ENCODE measurements around the gene PRKCE.
A peak's percentile ranks its signal among the peaks of the same experiment; 100 is the strongest.
"Not testable (repeated sequence)": the region's sequence is repeated elsewhere in the genome, so short reads cannot be mapped to it uniquely, and the experiment has no call there.

The PRKCE gene

GRCh38 chr2:45670646-45671045 is 19.2 kb downstream of the PRKCE start:
- DNase-seq = no peak

- no peak for DNase-seq
Measured at GRCh38 chr2:45672138-45672537, 20.7 kb downstream of the PRKCE start.

DNA sequence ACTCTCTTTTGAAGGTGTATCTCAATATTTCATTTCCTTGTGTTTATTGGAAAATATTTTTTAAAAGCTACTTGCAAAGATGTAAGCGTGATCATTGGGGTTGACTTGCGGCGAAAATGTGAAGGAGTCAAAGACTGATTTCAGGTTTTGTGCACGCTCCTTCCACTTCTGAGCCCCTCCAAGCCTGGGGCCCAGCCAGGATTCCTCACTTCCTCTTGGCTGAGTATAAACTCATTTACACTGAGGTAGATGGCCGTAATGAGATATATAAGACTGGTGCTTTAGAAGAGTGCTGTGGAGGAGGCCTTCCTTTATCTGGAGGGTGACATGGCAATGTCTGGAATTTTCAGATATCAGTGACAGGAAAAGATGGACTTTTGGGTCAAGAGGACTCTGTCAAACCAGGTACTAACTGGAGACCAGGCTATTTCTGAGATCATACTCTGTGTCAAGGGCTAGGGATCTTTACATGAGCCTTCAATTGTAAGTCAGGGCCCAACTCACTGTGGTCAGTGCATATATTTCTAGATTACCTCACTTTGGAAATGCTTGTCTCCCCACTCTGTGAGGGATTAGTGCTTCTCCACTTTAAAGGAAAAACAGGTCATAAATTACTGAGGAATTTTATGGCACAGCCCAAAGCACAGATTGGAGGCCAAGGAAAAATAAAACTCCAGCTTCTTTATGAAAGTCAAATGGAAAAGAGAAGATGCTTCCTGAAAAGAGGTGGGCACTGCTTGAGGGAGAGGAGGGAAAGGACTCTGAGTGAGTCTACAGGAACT is 22.8 kb downstream of the PRKCE start:
- DNase-seq = no peak

DNA sequence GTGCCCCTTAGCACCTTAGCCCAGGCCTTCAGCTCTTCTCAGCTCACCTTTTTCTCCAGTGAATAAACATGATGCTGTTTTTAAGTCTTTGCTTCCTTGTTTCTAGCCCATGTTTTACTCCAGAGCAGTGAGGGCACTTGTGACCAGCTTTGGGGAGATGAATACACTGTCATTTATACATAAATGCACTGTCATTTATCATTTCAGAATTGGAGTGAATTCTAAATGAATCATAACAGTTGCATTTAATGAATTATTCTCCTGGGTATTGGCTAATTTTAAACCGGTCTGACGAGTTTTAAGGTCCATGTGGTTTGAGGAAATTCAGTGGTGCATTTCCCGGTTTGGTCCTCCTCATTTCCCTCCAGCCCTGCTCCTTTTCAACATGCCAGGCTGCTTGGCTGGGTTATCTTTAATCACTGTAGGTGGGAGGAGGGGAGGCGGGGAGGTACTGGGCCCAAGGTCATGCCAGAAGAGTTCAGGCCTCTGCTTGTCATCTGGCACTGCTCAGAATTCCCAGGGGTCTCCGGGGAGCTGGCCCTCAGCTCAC is 23.9 kb downstream of the PRKCE start:
- DNase-seq = peak; percentile 86

DNA sequence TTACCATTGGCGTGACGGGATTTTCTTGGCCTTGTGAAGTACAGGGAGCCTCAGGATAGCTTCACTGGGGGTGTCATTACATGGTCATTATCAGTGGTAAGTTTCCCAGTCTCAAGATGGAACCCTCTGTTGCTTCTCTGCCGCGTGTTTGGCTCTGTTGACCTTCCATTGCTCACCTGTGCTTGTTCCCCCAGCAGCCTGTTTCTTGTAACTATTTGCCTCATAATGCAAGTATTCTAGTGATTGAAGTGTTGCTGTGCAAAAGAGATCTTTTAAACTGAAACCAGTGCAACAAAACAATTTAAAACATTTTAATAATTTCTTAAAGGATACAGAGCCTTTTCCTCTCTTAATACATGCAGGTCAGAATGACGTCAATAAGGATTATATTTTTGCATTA is 24.6 kb downstream of the PRKCE start:
- no peak for DNase-seq

GRCh38 chr2:45678791-45679348 is 27.4 kb downstream of the PRKCE start:
- no peak for DNase-seq

GRCh38 chr2:45680351-45680967 is 29.0 kb downstream of the PRKCE start:
- no peak for DNase-seq

DNA sequence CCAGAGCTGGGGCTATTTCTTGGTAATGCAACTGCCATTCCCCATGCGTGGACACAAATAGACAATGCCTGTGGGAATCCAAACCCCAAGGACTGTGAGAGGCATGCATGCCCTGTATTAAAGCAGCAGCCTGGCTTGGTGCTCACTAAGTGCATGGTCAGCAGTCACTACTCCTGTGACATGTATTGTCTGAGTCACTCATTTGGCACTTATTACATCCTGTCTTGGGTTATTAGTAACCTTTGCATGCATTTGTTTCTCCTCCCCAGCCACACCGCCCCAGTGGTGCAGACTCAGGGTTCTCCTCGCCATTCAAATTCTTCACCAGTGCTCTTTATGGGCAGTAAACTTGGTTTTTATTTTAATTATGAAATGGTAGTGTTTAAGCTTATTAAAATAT is 30.2 kb downstream of the PRKCE start:
- DNase-seq = peak; percentile 59

GRCh38 chr2:45683292-45683691 is 31.8 kb downstream of the PRKCE start:
- DNase-seq = no peak

DNA sequence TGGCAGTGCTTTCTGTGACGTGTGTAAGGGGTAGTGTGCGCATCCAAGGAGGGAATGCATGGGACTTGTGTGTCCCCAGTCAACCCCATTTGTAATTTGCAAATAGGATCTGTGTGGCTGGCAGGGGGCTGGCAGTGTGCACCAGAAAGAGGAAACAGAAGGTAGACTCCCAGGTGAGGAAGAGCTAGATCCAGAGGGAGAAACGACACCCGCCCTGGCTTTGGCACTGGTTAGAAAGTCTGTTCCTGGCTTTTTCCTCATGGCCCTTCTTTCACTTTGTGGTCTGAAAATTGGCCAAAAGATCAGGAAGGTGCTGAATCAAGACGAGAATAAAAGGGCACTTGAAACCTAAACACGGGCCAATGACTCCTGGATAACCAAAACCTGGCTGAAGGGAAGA is 33.3 kb downstream of the PRKCE start:
- DNase-seq = no peak

DNA sequence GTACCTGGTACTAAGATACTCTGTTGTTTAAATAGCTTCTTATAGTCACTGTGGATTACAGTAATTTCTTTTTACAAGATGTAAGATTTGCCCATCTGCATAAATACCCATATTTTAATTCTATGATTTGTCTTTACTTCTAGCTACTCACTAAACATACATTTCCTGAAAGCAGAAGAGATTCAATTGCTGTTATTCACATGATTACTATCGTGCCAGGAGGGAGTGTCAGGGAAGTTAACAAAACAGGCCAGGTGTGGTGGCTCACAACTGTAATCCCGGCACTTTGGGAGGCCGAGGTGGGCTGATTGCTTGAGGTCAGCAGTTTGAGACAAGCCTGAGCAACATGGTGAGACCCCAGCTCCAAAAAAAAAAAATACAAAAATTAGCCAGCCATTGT is 33.8 kb downstream of the PRKCE start:
- DNase-seq = no peak

DNA sequence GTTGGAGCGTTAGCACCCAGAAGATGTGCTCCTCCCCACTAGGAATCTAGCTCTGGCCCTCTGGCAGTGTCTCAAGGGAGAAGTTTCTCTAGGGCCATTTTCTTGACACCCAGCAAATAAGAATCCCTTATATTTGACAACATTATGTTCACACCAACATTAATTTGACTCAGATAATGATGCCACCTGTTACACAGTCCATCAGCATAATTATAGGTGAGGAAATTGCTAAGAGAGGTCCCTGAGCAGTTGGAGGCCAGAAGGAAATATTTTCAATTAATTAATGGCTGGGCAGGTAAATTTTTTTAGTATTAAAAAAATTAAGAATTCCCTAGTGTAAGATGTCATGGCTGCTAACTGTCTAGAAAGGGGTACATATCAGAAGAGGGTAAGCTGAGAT is 36.5 kb downstream of the PRKCE start:
- DNase-seq = no peak

- DNase-seq = no peak
Measured at GRCh38 chr2:45688479-45689298, 37.2 kb downstream of the PRKCE start.

GRCh38 chr2:45690231-45690630 is 38.8 kb downstream of the PRKCE start:
- DNase-seq = no peak

DNA sequence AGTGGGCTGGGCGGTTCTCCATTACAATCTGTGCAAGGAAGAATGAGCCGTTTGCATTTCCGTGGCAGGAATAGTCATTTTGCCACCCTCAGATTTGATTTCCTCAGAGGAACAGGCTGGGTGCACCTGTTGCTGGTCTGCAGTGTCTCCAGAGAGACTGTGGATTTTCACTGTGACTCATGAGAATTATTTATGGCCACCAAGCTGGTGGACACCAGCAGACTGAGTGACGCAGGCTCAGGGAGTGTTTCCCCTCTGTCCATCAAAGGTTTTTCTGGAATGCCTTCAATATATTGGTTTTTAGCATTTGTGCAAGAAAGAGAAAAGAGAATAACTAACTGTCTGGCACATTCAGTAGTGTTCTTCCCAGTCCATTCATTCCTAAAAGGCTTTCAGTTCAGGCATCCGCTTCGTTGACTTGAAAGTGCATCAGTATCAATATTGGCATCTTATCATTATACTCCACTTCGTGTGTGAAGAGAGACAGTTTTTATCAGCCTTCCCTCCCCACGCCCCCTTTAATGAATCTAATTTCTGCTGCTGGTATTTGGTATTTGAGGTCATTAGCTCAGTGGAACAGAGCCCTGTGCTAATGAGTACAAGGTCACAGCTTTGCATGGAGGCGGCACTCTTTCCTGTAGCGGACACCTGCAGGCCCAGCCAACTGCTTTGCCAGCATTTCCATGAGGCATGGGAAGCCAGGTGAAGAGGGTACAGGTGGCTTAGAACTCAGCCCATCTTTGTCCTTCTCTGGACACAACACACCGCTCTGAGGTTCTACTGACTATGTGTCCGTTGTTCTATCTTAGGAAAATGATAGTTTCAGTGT is 39.9 kb downstream of the PRKCE start:
- DNase-seq = no peak

DNA sequence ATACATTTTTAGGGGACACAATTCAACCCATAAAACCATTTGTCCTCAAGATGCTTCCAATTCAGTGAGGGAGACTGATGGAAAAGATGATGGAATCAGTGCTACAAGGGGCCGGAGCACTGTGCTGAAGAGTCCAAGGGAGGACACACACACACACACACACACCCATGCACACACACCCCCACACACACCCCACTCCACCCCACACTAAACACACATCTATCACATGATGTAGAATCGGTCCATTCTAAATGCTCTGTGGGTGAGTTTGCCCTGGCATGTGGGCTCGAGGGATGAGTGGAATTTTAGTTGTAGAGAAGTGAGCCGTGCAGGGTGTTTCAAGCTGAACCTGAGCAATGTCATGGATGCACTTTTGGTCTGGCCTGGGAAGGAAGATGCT is 41.1 kb downstream of the PRKCE start:
- DNase-seq = no peak

GRCh38 chr2:45695480-45696007 is 44.1 kb downstream of the PRKCE start:
- DNase-seq = not testable (repeated sequence)

- no peak for DNase-seq
Measured at GRCh38 chr2:45696708-45697107, 45.2 kb downstream of the PRKCE start.

DNA sequence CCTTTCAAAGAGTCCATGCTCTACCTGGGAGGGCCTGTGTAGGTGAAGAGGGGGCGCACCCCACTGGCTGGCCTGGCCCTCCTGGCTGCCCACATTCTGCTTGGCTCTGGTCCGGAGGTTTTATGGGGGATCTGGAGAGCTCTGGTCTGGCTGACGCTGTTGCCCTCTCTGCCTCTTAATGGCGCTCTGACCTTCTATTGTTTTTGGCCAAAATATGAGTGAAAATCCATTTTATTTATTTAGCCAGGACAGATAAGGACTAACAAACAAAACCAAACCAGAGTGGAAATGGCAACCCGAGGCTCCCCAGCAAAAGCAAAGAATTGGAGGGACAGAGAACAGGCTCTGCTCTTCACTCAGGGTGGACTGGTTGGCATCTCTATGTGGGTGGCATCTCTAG is 45.7 kb downstream of the PRKCE start:
- DNase-seq = no peak

GRCh38 chr2:45698554-45698953 is 47.1 kb downstream of the PRKCE start:
- no peak for DNase-seq

- no peak for DNase-seq
Measured at GRCh38 chr2:45699032-45699658, 47.7 kb downstream of the PRKCE start.

Measured in DMS53 (cell line).